Omental fat pad (tissue), 4 donors: ENCODE measurements around the gene TPSG1. TPM values are rescaled to one million over a fixed set of nuclear protein-coding genes. Genes with fewer than 3 reads are reported as not detected.

Experiments
- ATAC-seq: fragments of 150-250 bp; one replicate; pipeline ENCODE4 v1.9.1; 2016; ENCODE audit warnings: mild to moderate bottlenecking, moderate library complexity; ENCODE audit not compliant: low FRiP score
- DNase-seq: peaks from one replicate; pipeline ENCODE4 v3.0.0-alpha.2; 2019; ENCODE audit warnings: low spot score
- CTCF ChIP-seq, 3 donors: fragments of 450-650 bp; IDR thresholded peaks; one replicate each; pipeline ENCODE4 v1.5.1; 2016 to 2017; ENCODE audit warnings: antibody characterized with exemption in 3 of 3, mild to moderate bottlenecking in 3 of 3, moderate library complexity in 2 of 3
- total RNA-seq, 4 donors: library from RNA; depleted of rRNA; stranded (reverse); fragments of >200 nt; gene quantifications; one replicate each; pipeline ENCODE4 v1.1.0, GENCODE V29; 2016

Gene TPSG1
- total RNA-seq, 4 donors from 2014 or later: 1.3 TPM; not detected in 3

- ATAC-seq (no peak), DNase-seq (no peak)
- TF ChIP-seq CTCF (IDR thresholded peaks at IDR 0.05): no peak
Observed at GRCh38 chr16:1209081-1209480, 16.0 kb downstream of the TPSG1 start.

- DNase-seq (no peak), ATAC-seq (no peak)
- TF ChIP-seq CTCF (IDR thresholded peaks at IDR 0.05): no peak
Observed at GRCh38 chr16:1208239-1208830, 16.7 kb downstream of the TPSG1 start.

- DNase-seq (no peak), ATAC-seq (no peak)
- no peak for TF ChIP-seq CTCF (IDR thresholded peaks at IDR 0.05)
Observed at GRCh38 chr16:1206786-1207185, 18.3 kb downstream of the TPSG1 start.

- DNase-seq (no peak), ATAC-seq (no peak)
- no peak for TF ChIP-seq CTCF (IDR thresholded peaks at IDR 0.05)
Observed at GRCh38 chr16:1206326-1206725, 18.7 kb downstream of the TPSG1 start.

- no peak for TF ChIP-seq CTCF (IDR thresholded peaks at IDR 0.05)
- ATAC-seq (no peak), DNase-seq (no peak)
Observed at GRCh38 chr16:1204933-1205332, 20.1 kb downstream of the TPSG1 start.

- ATAC-seq (no peak), DNase-seq (no peak)
- no peak for TF ChIP-seq CTCF (IDR thresholded peaks at IDR 0.05)
Observed at GRCh38 chr16:1202274-1202673, 22.8 kb downstream of the TPSG1 start.

GRCh38 chr16:1201444-1201843 lies 23.6 kb downstream of the TPSG1 start:
- ATAC-seq: no peak
- TF ChIP-seq CTCF (IDR thresholded peaks at IDR 0.05): no peak
- no peak for DNase-seq
